ENCODE measurements around the gene TLCD5. TPM values are rescaled to one million over a fixed set of nuclear protein-coding genes. Genes with fewer than 3 reads are reported as not detected.

Gene TLCD5
- total RNA-seq, 4 donors from 2014 or later = 3.7 to 6.3 (median 4.4) TPM

- intact Hi-C loops (cut with DNase I) = no loop called here
- no peak for DNase-seq (ENCODE audit: extremely low spot score)
- no peak overlapping the region for H3K4me3 ChIP-seq
- H3K9me3 ChIP-seq = no peaks in the 10 kb centered on the region
- no peaks in the 10 kb centered on the region for H3K27me3 ChIP-seq
- TF ChIP-seq POLR2A (IDR thresholded peaks at IDR 0.05; ENCODE audit: low read depth) = no peak
- H3K27ac ChIP-seq (replicated peaks in 1 of 4) = no peak overlapping the region
- no peaks in the 10 kb centered on the region for H3K36me3 ChIP-seq
- H3K4me1 ChIP-seq = peaks cover 44 to 74% (median 51%) of the 10 kb centered on the region in 4 donors
- WGBS = 60% methylated on average over 3 of the region's 3 CpGs
Observed at GRCh38 chr11:120375076-120375475, 50.0 kb downstream of the TLCD5 start.

- Histone ChIP-seq H3K4me1 (peaks cover 38 to 71% (median 55%) of the 10 kb centered on the region in 4 donors), H3K27me3 (no peaks in the 10 kb centered on the region), H3K27ac (replicated peaks in 1 of 4) (peak overlapping the region in 1 of 4 donors; percentile 4), H3K9me3 (no peaks in the 10 kb centered on the region), H3K4me3 (no peak overlapping the region), H3K36me3 (no peaks in the 10 kb centered on the region)
- intact Hi-C loops (cut with DNase I) = no loop called here
- TF ChIP-seq EP300 (IDR thresholded peaks at IDR 0.05) (no peak), POLR2AphosphoS5 (IDR thresholded peaks at IDR 0.05) (no peak), POLR2A (IDR thresholded peaks at IDR 0.05; ENCODE audit: low read depth) (no peak), CTCF (IDR thresholded peaks at IDR 0.05) (no peak)
- DNase-seq (ENCODE audit: extremely low spot score) = no peak
- 41% methylated on average over 6 of the region's 6 CpGs for WGBS
Observed at GRCh38 chr11:120376547-120377182, 51.6 kb downstream of the TLCD5 start.

- Histone ChIP-seq H3K27me3 (no peaks in the 10 kb centered on the region), H3K27ac (replicated peaks in 1 of 4) (no peak overlapping the region), H3K9me3 (no peaks in the 10 kb centered on the region), H3K4me1 (peaks cover 37 to 68% (median 55%) of the 10 kb centered on the region in 4 donors), H3K36me3 (no peaks in the 10 kb centered on the region), H3K4me3 (no peak overlapping the region)
- intact Hi-C loops (cut with DNase I) = no loop called here
- DNase-seq (ENCODE audit: extremely low spot score) = no peak
- TF ChIP-seq CTCF (IDR thresholded peaks at IDR 0.05) (no peak), POLR2A (IDR thresholded peaks at IDR 0.05; ENCODE audit: low read depth) (no peak), POLR2AphosphoS5 (IDR thresholded peaks at IDR 0.05) (no peak), EP300 (IDR thresholded peaks at IDR 0.05) (no peak)
- 98% methylated on average over 3 of the region's 3 CpGs for WGBS
Observed at GRCh38 chr11:120378474-120378873, 53.4 kb downstream of the TLCD5 start.

- intact Hi-C loops (cut with DNase I) = no loop called here
- DNase-seq (ENCODE audit: extremely low spot score) = no peak
- no peak overlapping the region for H3K27ac ChIP-seq (replicated peaks in 1 of 4)
- H3K36me3 ChIP-seq = no peaks in the 10 kb centered on the region
- no peak for TF ChIP-seq EP300 (IDR thresholded peaks at IDR 0.05)
- TF ChIP-seq POLR2AphosphoS5 (IDR thresholded peaks at IDR 0.05) = no peak
- no peak for TF ChIP-seq CTCF (IDR thresholded peaks at IDR 0.05)
- no peak for TF ChIP-seq POLR2A (IDR thresholded peaks at IDR 0.05; ENCODE audit: low read depth)
- 90% methylated on average over 7 of the region's 7 CpGs for WGBS
- H3K9me3 ChIP-seq = no peaks in the 10 kb centered on the region
- peaks cover 49 to 75% (median 65%) of the 10 kb centered on the region in 4 donors for H3K4me1 ChIP-seq
- no peak overlapping the region for H3K4me3 ChIP-seq
- no peaks in the 10 kb centered on the region for H3K27me3 ChIP-seq
Observed at GRCh38 chr11:120381401-120381800, 56.3 kb downstream of the TLCD5 start.

Small RNA genes lying within 50 kb of the gene (small RNA-seq; reads per million reads assigned to genes)
- 82.0 to 249 (median 82.5) reads per million in 3 donors for gene RF00100

Other genes with a start within 250 kb of the TLCD5 start
- 1 to 10 TPM in 1 of 4 donors, under 1 TPM in 3; 0.45 to 1.3 (median 0.75) TPM for gene TRIM29, start 187.2 kb upstream of the TLCD5 start, total RNA-seq
- 10 to 100 TPM; 30.7 to 66.1 (median 58.1) TPM for gene OAF, start 114.3 kb upstream of the TLCD5 start, total RNA-seq
- not detected for gene POU2F3, start 85.2 kb upstream of the TLCD5 start, total RNA-seq
- gene ARHGEF12, start 11.1 kb downstream of the TLCD5 start, total RNA-seq = 100 to 1,000 TPM in 3 of 4 donors, 10 to 100 TPM in 1; 89.1 to 118 (median 106) TPM
- under 1 TPM; 0.13 to 0.83 (median 0.43) TPM for gene GRIK4, start 186.4 kb downstream of the TLCD5 start, total RNA-seq

Data from esophagus muscularis mucosa (tissue), 4 donors.